ENCODE results near the gene HBP1. TPM values are rescaled to one million over a fixed set of nuclear protein-coding genes. Genes with fewer than 3 reads are reported as not detected.

Gene HBP1
- total and polyA plus RNA-seq, 8 donors: 47.9 to 181 (median 125) TPM

DNA sequence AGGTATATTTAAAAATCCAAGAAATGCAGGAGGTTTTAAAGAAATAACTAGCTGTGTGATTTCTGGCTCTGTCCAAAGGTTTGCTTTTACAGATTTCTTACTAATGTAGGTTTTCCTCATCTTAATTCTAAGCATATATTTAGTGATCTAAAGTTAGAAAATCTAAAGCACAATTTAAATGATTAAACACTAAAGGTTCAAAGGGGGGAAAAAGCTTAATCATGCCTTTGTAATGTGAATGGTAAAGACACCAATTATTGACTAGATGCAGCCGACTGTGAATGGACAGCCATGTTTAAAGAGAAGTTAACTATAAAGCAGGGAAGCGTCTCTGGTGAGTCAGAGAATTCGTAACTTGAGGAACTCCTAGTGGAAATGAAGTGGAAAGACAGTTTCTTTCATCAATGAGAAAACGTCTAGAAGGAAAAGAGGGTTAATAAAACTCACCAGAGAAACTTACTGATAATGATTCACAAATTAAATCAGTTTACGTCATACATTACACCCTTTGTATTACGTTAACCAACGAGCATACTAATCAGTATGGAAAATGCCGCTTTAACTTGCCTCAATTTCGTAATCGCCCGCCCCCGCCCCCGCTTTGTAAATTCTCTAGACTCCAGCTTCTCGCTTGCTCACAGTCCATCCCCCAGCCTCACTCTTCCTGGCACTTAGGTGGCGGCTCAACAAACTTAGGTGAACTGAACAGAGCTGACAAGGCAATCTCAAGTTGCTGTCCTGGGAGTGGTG lies 1.1 kb upstream of the HBP1 start:
- ATAC-seq (peak; percentile 23), DNase-seq (peak in 2 of 4 donors; percentile 89 to 91)
- intact Hi-C loops (cut with DNase I): no loop called here
- Histone ChIP-seq H3K4me3 (peak overlapping the region; percentile 29 to 79), H3K36me3 (no peaks in the 10 kb centered on the region), H3K27ac (peak overlapping the region; percentile 97 to 99), H3K4me1 (peaks cover 0 to 26% of the 10 kb centered on the region in 2 donors), H3K27me3 (no peaks in the 10 kb centered on the region), H3K9me3 (no peaks in the 10 kb centered on the region)
- TF ChIP-seq CTCF (IDR thresholded peaks at IDR 0.05): peak; percentile 25 to 46

GRCh38 chr7:107169120-107170050 lies 582 bp downstream of the HBP1 start:
- Histone ChIP-seq H3K36me3 (no peaks in the 10 kb centered on the region), H3K27ac (peak overlapping the region; percentile 97 to 99), H3K4me3 (peak overlapping the region; percentile 73 to 79), H3K9me3 (no peaks in the 10 kb centered on the region), H3K27me3 (no peaks in the 10 kb centered on the region), H3K4me1 (peaks cover 0 to 43% of the 10 kb centered on the region in 2 donors)
- intact Hi-C loops (cut with DNase I): no loop called here
- DNase-seq: peak; percentile 98 to 99 (median 98)
- TF ChIP-seq CTCF (IDR thresholded peaks at IDR 0.05): no peak
- peak; percentile 68 for ATAC-seq

- Histone ChIP-seq H3K9me3 (no peaks in the 10 kb centered on the region), H3K27me3 (no peaks in the 10 kb centered on the region), H3K4me1 (peaks cover 0 to 52% of the 10 kb centered on the region in 2 donors), H3K4me3 (peak overlapping the region; percentile 73 to 79), H3K36me3 (no peaks in the 10 kb centered on the region), H3K27ac (peak overlapping the region; percentile 97 to 99)
- DNase-seq (no peak), ATAC-seq (no peak)
- TF ChIP-seq CTCF (IDR thresholded peaks at IDR 0.05): no peak
- intact Hi-C loops (cut with DNase I): no loop called here
Measured at GRCh38 chr7:107170051-107170915, 1.5 kb downstream of the HBP1 start.

DNA sequence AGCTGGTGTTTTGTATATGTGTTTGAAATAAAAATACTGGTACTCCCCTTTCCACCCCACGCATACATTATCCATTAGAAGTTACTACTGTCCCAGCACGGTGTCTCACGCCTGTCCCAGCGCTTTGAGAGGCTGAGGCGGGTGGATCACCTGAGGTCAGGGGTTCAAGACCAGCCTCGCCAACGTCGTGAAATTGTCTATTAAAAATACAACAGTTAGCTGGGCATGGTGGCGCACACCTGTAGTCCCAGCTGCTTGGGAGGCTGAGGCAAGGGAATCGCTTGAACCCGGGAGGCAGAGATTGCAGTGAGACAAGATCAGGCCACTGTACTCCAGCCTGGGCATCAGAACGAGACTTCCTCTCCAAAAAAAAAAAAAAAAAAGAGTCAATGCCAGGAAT lies 2.7 kb downstream of the HBP1 start:
- peaks cover 0 to 54% of the 10 kb centered on the region in 2 donors for H3K4me1 ChIP-seq
- intact Hi-C loops (cut with DNase I): no loop called here
- ATAC-seq (no peak), DNase-seq (no peak)
- H3K4me3 ChIP-seq: no peak overlapping the region
- no peak overlapping the region for H3K27ac ChIP-seq
- H3K27me3 ChIP-seq: no peaks in the 10 kb centered on the region
- TF ChIP-seq CTCF (IDR thresholded peaks at IDR 0.05): no peak
- H3K36me3 ChIP-seq: no peaks in the 10 kb centered on the region
- no peaks in the 10 kb centered on the region for H3K9me3 ChIP-seq

Measured in left lung (tissue), 10 donors.